Omental fat pad (tissue), 4 donors: ENCODE measurements around the gene PCBP2. TPM values are rescaled to one million over a fixed set of nuclear protein-coding genes. Genes with fewer than 3 reads are reported as not detected.

ENCODE experiments used
- ATAC-seq: fragments of 150-250 bp; one replicate; pipeline ENCODE4 v1.9.1; 2016; ENCODE audit warnings: mild to moderate bottlenecking, moderate library complexity; ENCODE audit not compliant: low FRiP score
- DNase-seq: peaks from one replicate; pipeline ENCODE4 v3.0.0-alpha.2; 2019; ENCODE audit warnings: low spot score
- CTCF ChIP-seq, 3 donors: fragments of 450-650 bp; IDR thresholded peaks; one replicate each; pipeline ENCODE4 v1.5.1; 2016 to 2017; ENCODE audit warnings: antibody characterized with exemption in 3 of 3, mild to moderate bottlenecking in 3 of 3, moderate library complexity in 2 of 3
- small RNA-seq: library from RNA; depleted of rRNA; stranded (forward); fragments of <200 nt; gene quantifications from one replicate; pipeline ENCODE3, GENCODE V24; 2016
- total RNA-seq, 4 donors: library from RNA; depleted of rRNA; stranded (reverse); fragments of >200 nt; gene quantifications; one replicate each; pipeline ENCODE4 v1.1.0, GENCODE V29; 2016

Gene PCBP2
- total RNA-seq, 4 donors from 2014 or later: 498 to 666 (median 531) TPM

- no peak for ATAC-seq
- DNase-seq: no peak
- TF ChIP-seq CTCF (IDR thresholded peaks at IDR 0.05): no peak
Observed at GRCh38 chr12:53516758-53517455, 65.0 kb downstream of the PCBP2 start.

GRCh38 chr12:53518381-53518780 lies 66.5 kb downstream of the PCBP2 start:
- ATAC-seq: no peak
- TF ChIP-seq CTCF (IDR thresholded peaks at IDR 0.05): no peak
- no peak for DNase-seq

DNA sequence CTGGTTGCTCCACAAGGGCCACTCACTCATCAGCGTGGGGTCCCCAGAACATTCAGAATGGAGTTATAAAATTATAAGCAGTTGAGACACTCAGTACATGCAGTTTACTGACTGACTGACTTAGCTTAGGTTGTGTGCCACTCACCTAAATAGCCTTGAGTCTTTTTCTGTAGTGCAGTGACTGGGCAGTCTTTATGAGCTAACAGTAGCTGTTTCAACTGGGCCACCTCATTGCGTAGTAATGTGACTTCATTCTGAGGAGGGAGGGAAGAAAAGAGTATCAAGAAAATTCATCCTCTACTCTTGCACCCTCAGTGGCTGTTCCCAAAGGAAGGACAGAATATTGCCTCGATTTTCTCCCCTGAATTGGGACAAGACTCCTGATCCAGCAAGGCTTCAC lies 71.2 kb downstream of the PCBP2 start:
- DNase-seq (no peak), ATAC-seq (no peak)
- no peak for TF ChIP-seq CTCF (IDR thresholded peaks at IDR 0.05)

DNA sequence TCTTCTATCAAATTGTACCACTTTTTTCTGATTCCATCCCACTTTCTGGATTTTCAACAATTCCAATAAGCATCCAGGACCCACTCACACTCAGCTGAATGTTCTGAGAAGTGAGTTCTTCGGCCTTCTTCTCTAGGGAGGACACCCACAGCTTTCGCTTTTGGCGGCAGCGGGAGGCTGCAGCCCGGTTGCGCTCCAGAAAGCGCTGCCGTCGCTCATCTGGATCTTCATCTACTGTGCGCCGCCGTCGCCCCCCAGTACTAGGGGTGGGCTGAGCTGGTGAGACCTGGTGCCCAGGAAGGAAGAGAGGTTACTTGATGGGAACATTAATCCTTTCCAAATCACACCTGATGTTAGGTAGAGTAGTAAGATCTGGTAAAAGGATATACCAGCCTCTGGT lies 72.6 kb downstream of the PCBP2 start:
- ATAC-seq: no peak
- TF ChIP-seq CTCF (IDR thresholded peaks at IDR 0.05): no peak
- DNase-seq: no peak

DNA sequence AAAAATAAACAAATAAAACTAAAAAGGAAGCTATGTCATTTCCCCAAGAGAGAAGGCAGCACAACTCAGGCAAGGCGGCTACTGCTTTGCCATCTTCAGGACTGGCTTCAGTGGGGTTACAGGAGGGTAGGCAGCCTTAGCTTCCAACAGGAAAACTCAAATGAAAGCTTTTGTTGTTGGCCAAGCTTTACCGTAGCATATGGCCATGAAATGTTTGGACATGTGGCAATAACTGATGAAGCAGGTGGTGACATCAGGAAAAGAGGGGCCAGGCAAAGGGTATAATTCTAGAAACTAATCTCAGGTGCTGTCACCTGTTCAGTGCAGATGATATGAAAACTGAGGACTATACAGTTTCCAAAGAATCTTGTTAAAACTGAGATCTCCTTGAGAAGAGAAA lies 78.2 kb downstream of the PCBP2 start:
- DNase-seq: no peak
- no peak for ATAC-seq
- TF ChIP-seq CTCF (IDR thresholded peaks at IDR 0.05): no peak

Small RNAs within 50 kb of the gene (small RNA-seq; reads per million reads assigned to genes)
- not detected for gene AC023509.3

Other genes with a start within 250 kb of the PCBP2 start
- 1 to 10 TPM; 1.1 to 2.8 (median 1.9) TPM for gene ITGB7, start 244.9 kb upstream of the PCBP2 start, total RNA-seq
- gene RARG, start 219.9 kb upstream of the PCBP2 start, total RNA-seq: 10 to 100 TPM in 3 of 4 donors, 1 to 10 TPM in 1; 4.3 to 23.5 (median 13.2) TPM
- 1 to 10 TPM in 1 of 4 donors, under 1 TPM in 3; 0.63 to 2.0 (median 0.90) TPM for gene ESPL1, start 183.8 kb upstream of the PCBP2 start, total RNA-seq
- gene PFDN5, start 156.6 kb upstream of the PCBP2 start, total RNA-seq: 100 to 1,000 TPM; 527 to 674 (median 592) TPM
- 10 to 100 TPM; 33.9 to 42.6 (median 35.7) TPM for gene MYG1, start 152.4 kb upstream of the PCBP2 start, total RNA-seq
- gene AAAS, start 130.5 kb upstream of the PCBP2 start, total RNA-seq: 10 to 100 TPM; 28.7 to 43.2 (median 38.6) TPM
- gene SP7, start 115.7 kb upstream of the PCBP2 start, total RNA-seq: not detected
- 10 to 100 TPM; 53.1 to 73.8 (median 62.2) TPM for gene SP1, start 71.9 kb upstream of the PCBP2 start, total RNA-seq
- 1 to 10 TPM in 1 of 4 donors, not detected in 3; 1.3 TPM for gene AMHR2, start 28.2 kb upstream of the PCBP2 start, total RNA-seq
- gene PRR13, start 10.4 kb upstream of the PCBP2 start, total RNA-seq: 10 to 100 TPM; 42.9 to 72.6 (median 60.4) TPM
- 10 to 100 TPM in 3 of 4 donors, 1 to 10 TPM in 1; 5.5 to 35.9 (median 17.1) TPM for gene MAP3K12, start 47.4 kb downstream of the PCBP2 start, total RNA-seq
- gene TARBP2, start 49.2 kb downstream of the PCBP2 start, total RNA-seq: 10 to 100 TPM; 19.6 to 26.0 (median 22.3) TPM
- gene NPFF, start 55.4 kb downstream of the PCBP2 start, total RNA-seq: not detected
- 10 to 100 TPM; 22.5 to 38.3 (median 29.9) TPM for gene ATF7, start 174.3 kb downstream of the PCBP2 start, total RNA-seq
- gene ATP5MC2, start 224.0 kb downstream of the PCBP2 start, total RNA-seq: 100 to 1,000 TPM; 194 to 295 (median 245) TPM